ENCODE results near the gene WDFY2.
A peak's percentile ranks its signal among the peaks of the same experiment; 100 is the strongest.
"Not testable (repeated sequence)": the region's sequence is repeated elsewhere in the genome, so short reads cannot be mapped to it uniquely, and the experiment has no call there.

WDFY2 gene

GRCh38 chr13:51553531-51553930, 30.7 kb upstream of the WDFY2 start:
- Mint-ChIP-seq H3K36me3 (ENCODE audit: low read depth) (no peaks in the 10 kb centered on the region), H3K27me3 (no peaks in the 10 kb centered on the region), H3K4me3 (no peak overlapping the region), H3K4me1 (ENCODE audit: low read depth) (peaks cover 67% of the 10 kb centered on the region), H3K27ac (no peak overlapping the region), H3K9me3 (no peaks in the 10 kb centered on the region)
- intact Hi-C loops (cut with micrococcal nuclease): no loop called here

GRCh38 chr13:51556740-51557139, 27.5 kb upstream of the WDFY2 start:
- H3K4me1 Mint-ChIP-seq (ENCODE audit: low read depth): peaks cover 69% of the 10 kb centered on the region
- H3K27ac Mint-ChIP-seq: peak overlapping the region; percentile 43
- no peak overlapping the region for H3K4me3 Mint-ChIP-seq
- no peaks in the 10 kb centered on the region for H3K9me3 Mint-ChIP-seq
- no peaks in the 10 kb centered on the region for H3K27me3 Mint-ChIP-seq
- no peaks in the 10 kb centered on the region for H3K36me3 Mint-ChIP-seq (ENCODE audit: low read depth)
- intact Hi-C loops (cut with micrococcal nuclease): no loop called here

GRCh38 chr13:51557438-51557837, 26.8 kb upstream of the WDFY2 start:
- no peaks in the 10 kb centered on the region for H3K36me3 Mint-ChIP-seq (ENCODE audit: low read depth)
- H3K9me3 Mint-ChIP-seq: no peaks in the 10 kb centered on the region
- H3K27ac Mint-ChIP-seq: peak overlapping the region; percentile 43
- no peaks in the 10 kb centered on the region for H3K27me3 Mint-ChIP-seq
- no peak overlapping the region for H3K4me3 Mint-ChIP-seq
- peaks cover 69% of the 10 kb centered on the region for H3K4me1 Mint-ChIP-seq (ENCODE audit: low read depth)
- intact Hi-C loops (cut with micrococcal nuclease): no loop called here

GRCh38 chr13:51557875-51558612, 26.2 kb upstream of the WDFY2 start:
- H3K36me3 Mint-ChIP-seq (ENCODE audit: low read depth): no peaks in the 10 kb centered on the region
- H3K4me3 Mint-ChIP-seq: no peak overlapping the region
- no peaks in the 10 kb centered on the region for H3K9me3 Mint-ChIP-seq
- intact Hi-C loops (cut with micrococcal nuclease): no loop called here
- H3K27ac Mint-ChIP-seq: peak overlapping the region; percentile 43
- peaks cover 72% of the 10 kb centered on the region for H3K4me1 Mint-ChIP-seq (ENCODE audit: low read depth)
- H3K27me3 Mint-ChIP-seq: no peaks in the 10 kb centered on the region

DNA sequence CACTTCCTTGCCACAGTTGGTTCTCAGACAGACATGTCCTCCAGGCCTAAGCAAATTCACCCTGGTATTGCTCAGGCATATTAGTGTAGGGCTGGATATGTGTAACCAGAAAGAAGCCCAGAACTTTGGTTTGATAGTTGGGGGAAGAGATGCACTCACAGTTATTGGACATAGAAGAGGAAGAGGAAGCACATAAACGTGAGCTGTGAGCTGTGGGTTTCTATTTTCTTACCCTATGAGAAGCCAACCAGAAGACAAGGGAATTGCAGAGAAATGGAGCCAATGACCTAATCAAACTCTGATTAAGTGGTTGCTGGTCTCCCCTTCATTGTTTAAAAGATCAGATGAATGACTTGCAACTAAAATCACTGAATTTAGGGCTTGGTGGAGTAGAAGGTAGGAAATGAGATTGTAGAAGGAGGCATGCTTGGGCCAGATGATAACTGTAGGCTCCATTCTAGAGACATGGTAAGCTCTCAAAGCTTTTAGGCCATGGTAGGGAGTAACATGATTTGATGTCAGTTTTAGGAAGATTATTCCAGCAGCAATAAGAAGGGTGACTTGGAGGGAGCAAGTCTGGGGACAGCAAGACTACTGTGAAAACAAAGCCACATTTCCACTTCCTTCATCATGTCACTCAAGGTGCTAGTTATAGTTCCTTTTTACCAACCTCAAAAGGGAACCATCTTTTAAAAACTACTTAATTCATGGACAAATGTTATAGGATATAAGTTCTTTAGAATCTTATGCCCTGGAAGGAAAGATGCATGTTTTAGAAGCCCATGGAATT, 24.1 kb upstream of the WDFY2 start:
- peak overlapping the region; percentile 38 for H3K4me3 Mint-ChIP-seq
- intact Hi-C loops (cut with micrococcal nuclease): loop anchor here (5.0 kb wide), 1 partner anchor 108 kb away; the partner anchor contains the start of gene INTS6
- H3K27ac Mint-ChIP-seq: peak overlapping the region; percentile 79
- H3K9me3 Mint-ChIP-seq: no peaks in the 10 kb centered on the region
- H3K36me3 Mint-ChIP-seq (ENCODE audit: low read depth): no peaks in the 10 kb centered on the region
- peaks cover 90% of the 10 kb centered on the region for H3K4me1 Mint-ChIP-seq (ENCODE audit: low read depth)
- H3K27me3 Mint-ChIP-seq: no peaks in the 10 kb centered on the region

GRCh38 chr13:51562011-51562671, 22.1 kb upstream of the WDFY2 start:
- Mint-ChIP-seq H3K4me3 (peak overlapping the region; percentile 40), H3K27me3 (no peaks in the 10 kb centered on the region)

GRCh38 chr13:51564252-51564651, 20.0 kb upstream of the WDFY2 start:
- Mint-ChIP-seq H3K4me1 (ENCODE audit: low read depth) (peaks cover 65% of the 10 kb centered on the region), H3K27ac (peak overlapping the region; percentile 15), H3K36me3 (ENCODE audit: low read depth) (no peaks in the 10 kb centered on the region), H3K9me3 (no peaks in the 10 kb centered on the region), H3K27me3 (no peaks in the 10 kb centered on the region), H3K4me3 (no peak overlapping the region)
- intact Hi-C loops (cut with micrococcal nuclease): loop anchor here (5.0 kb wide), 1 partner anchor 112 kb away; the partner anchor contains the start of gene INTS6

More at GRCh38 chr13:51562011-51562671, 22.1 kb upstream of the WDFY2 start:
- no peaks in the 10 kb centered on the region for H3K9me3 Mint-ChIP-seq
- H3K36me3 Mint-ChIP-seq (ENCODE audit: low read depth): no peaks in the 10 kb centered on the region
- peak overlapping the region; percentile 79 for H3K27ac Mint-ChIP-seq
- intact Hi-C loops (cut with micrococcal nuclease): loop anchor here (1.0 to 5.0 kb wide), 2 partner anchors 22 to 110 kb away; partner anchors contain the start of genes INTS6 and WDFY2
- peaks cover 78% of the 10 kb centered on the region for H3K4me1 Mint-ChIP-seq (ENCODE audit: low read depth)

DNA sequence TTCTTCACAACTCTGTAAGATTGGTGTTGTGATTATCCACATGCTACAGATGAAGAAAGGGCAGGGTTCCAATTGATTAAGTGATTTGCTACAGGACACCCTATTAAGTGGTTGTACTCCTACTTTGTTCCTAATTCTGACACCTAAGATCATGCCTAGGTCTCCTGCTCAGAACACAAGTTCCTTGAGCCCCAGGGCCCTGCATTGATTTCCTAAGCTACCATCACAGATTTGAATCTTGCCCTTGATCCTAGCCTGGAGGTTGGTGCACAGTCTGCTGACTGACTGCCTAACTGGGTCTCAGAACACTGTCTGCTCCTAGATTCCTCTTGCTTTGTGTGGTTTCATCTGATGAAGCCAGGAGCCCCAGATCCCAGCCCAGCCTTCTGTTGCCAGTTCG, 19.6 kb upstream of the WDFY2 start:
- intact Hi-C loops (cut with micrococcal nuclease): loop anchor here (5.0 kb wide), 1 partner anchor 112 kb away; the partner anchor contains the start of gene INTS6
- peaks cover 61% of the 10 kb centered on the region for H3K4me1 Mint-ChIP-seq (ENCODE audit: low read depth)
- H3K27ac Mint-ChIP-seq: peak overlapping the region; percentile 15
- no peak overlapping the region for H3K4me3 Mint-ChIP-seq
- H3K36me3 Mint-ChIP-seq (ENCODE audit: low read depth): no peaks in the 10 kb centered on the region
- H3K9me3 Mint-ChIP-seq: no peaks in the 10 kb centered on the region
- H3K27me3 Mint-ChIP-seq: no peaks in the 10 kb centered on the region

GRCh38 chr13:51569001-51569400, 15.3 kb upstream of the WDFY2 start:
- H3K4me3 Mint-ChIP-seq, H3K9me3 Mint-ChIP-seq: not testable (repeated sequence)

DNA sequence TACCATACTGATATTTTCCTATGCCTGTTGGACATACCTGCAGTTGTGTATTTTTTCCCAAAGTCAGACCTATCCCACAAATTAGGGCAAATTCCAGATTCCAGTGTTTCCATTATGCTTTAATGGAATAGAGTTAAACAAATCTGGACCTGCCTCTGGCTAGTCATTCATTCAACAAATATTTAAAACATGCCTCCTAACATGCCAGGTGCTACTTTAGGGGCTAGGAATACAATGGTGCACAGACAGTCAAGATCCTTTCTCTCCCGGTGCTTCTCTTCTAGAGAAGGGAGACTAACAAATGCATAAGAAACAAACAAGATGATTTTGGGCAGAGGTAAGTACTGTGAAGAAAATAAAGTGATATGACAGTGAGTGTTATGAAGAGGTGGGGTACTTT, 7.5 kb upstream of the WDFY2 start:
- Mint-ChIP-seq H3K36me3 (ENCODE audit: low read depth) (no peaks in the 10 kb centered on the region), H3K27me3 (no peaks in the 10 kb centered on the region), H3K4me3 (no peak overlapping the region), H3K9me3 (no peaks in the 10 kb centered on the region), H3K27ac (no peak overlapping the region), H3K4me1 (ENCODE audit: low read depth) (peaks cover 31% of the 10 kb centered on the region)
- intact Hi-C loops (cut with micrococcal nuclease): no loop called here

More at GRCh38 chr13:51569001-51569400, 15.3 kb upstream of the WDFY2 start:
- intact Hi-C loops (cut with micrococcal nuclease); H3K27me3 Mint-ChIP-seq; H3K36me3 Mint-ChIP-seq (ENCODE audit: low read depth): not testable (repeated sequence)
- Mint-ChIP-seq H3K27ac (peak overlapping the region; percentile 26), H3K4me1 (ENCODE audit: low read depth) (peaks cover 25% of the 10 kb centered on the region)

DNA sequence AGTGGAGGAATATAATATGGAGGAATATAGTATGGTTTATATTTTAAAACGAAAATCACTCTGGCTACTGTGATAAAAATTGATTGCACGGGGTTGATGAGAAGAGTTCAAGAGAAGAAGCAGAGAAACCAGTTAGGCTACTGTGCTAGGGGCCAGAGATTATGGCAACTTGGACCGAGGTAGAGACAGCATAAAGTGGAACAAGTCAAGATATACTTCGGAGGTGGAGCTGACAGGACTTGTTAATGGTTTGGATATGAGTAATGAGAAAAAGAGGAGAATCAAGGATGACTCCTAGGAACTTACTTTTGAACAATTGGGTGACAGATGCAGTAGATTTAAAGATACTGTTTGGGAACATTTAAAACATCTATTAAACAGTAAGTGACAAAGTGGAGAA, 6.6 kb upstream of the WDFY2 start:
- H3K9me3 Mint-ChIP-seq: no peaks in the 10 kb centered on the region
- H3K4me1 Mint-ChIP-seq (ENCODE audit: low read depth): peaks cover 33% of the 10 kb centered on the region
- intact Hi-C loops (cut with micrococcal nuclease): no loop called here
- no peak overlapping the region for H3K4me3 Mint-ChIP-seq
- H3K27me3 Mint-ChIP-seq: no peaks in the 10 kb centered on the region
- no peaks in the 10 kb centered on the region for H3K36me3 Mint-ChIP-seq (ENCODE audit: low read depth)
- no peak overlapping the region for H3K27ac Mint-ChIP-seq

GRCh38 chr13:51579676-51580075, 4.6 kb upstream of the WDFY2 start:
- no peak overlapping the region for H3K27ac Mint-ChIP-seq
- intact Hi-C loops (cut with micrococcal nuclease): loop anchor here (10.0 kb wide), 1 partner anchor 45 kb away; no protein-coding TSS in a partner anchor
- H3K4me3 Mint-ChIP-seq: no peak overlapping the region
- H3K4me1 Mint-ChIP-seq (ENCODE audit: low read depth): peaks cover 43% of the 10 kb centered on the region
- H3K27me3 Mint-ChIP-seq: no peaks in the 10 kb centered on the region
- H3K36me3 Mint-ChIP-seq (ENCODE audit: low read depth): peaks cover 3% of the 10 kb centered on the region
- H3K9me3 Mint-ChIP-seq: no peaks in the 10 kb centered on the region

DNA sequence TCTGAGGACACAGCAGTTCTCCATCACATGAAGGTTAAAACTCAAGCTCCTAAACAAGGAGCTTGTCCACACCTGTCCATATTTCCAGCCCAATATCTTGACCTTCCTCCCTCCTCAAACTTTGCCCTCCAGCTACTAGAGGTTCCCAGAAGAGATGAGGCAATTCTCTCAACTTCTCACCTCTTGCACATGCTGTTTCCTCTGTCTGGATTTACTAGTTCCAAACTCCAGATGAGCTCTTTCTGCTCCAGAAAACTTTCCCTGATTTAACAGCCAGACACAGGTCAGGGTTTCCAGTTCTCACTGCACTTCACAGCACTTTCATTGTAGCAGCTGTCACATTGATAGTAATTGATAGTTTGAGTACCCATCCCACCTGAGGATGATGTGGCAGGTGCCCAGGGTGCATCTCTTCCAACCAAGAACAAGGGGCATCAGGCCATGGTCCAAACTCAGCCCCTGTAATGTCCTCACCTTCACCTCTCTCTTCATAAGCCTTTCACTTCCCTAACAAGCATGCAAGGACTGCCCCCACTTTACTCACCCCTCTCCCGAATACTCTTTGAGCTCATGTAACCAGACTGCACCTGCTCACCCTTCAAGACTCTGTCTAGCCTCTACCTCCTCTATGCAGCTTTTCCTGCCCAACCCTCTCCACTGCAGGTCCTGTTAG, 3.0 kb upstream of the WDFY2 start:
- no peak overlapping the region for H3K27ac Mint-ChIP-seq
- no peak overlapping the region for H3K4me3 Mint-ChIP-seq
- H3K4me1 Mint-ChIP-seq (ENCODE audit: low read depth): peaks cover 43% of the 10 kb centered on the region
- intact Hi-C loops (cut with micrococcal nuclease): loop anchor here (10.0 kb wide), 1 partner anchor 46 kb away; no protein-coding TSS in a partner anchor
- H3K9me3 Mint-ChIP-seq: no peaks in the 10 kb centered on the region
- H3K36me3 Mint-ChIP-seq (ENCODE audit: low read depth): peaks cover 13% of the 10 kb centered on the region
- H3K27me3 Mint-ChIP-seq: no peaks in the 10 kb centered on the region

Data from dendritic cell treated with granulocyte-macrophage colony-stimulating factor and Interleukin-4, amounts not matched to agents 40 ng/mL and 50 ng/mL, for 4 days (primary cell).